K562 (cell line): ENCODE data around the gene TNFAIP8L2. TPM values are rescaled to one million over a fixed set of nuclear protein-coding genes. Genes with fewer than 3 reads are reported as not detected.

ENCODE experiments used
- ATAC-seq: fragments of 200-7000 bp; cut with Tn5 transposase; 3 replicates; pipeline ENCODE4 v1.9.1; 2020; ENCODE audit warnings: moderate library complexity
- BruUV-seq: library from RNA; stranded (reverse); fragments of 400-500 nt; replicated peaks from 2 replicates; lab custom pipeline; 2021; lab: Mats Ljungman, UMichigan
- CTCF ChIA-PET: fragments of 300-600 bp; formaldehyde crosslinking; extraction: SDS; loops from one replicate; lab custom pipeline; 2021; ENCODE audit warnings: low intra/inter-chr PET ratio; lab: Yijun Ruan, JAX
- POLR2A ChIA-PET: fragments of 300-600, 350-650 bp; sonication (Branson Sonifier 250); formaldehyde crosslinking; extraction: SDS; loops from one replicate; lab custom pipeline; 2021; ENCODE audit warnings: antibody characterized with exemption, inconsistent platforms; lab: Yijun Ruan, JAX
- DNase-seq, 4 experiments: peaks; one replicate each; pipeline versions ENCODE4 v3.0.0 to v3.0.0-alpha.2; 2011 to 2018; ENCODE audit warnings: low spot score in 3 of 4, mixed read lengths in 3 of 4; ENCODE audit errors: extremely low read depth in 1 of 4
- FAIRE-seq: peaks from 2 replicates; lab custom pipeline; 2011; peaks lifted over from hg19 to GRCh38; lab: Jason Lieb, UNC
- H2AFZ ChIP-seq: 2 replicates; pipeline ENCODE4 v1.6.0; 2011; ENCODE audit warnings: low read depth, low read length, control low read depth, inconsistent platforms
- H3K27ac ChIP-seq: fragments of 200-600 bp; 3 replicates; pipeline ENCODE4 v1.8.0; 2011; ENCODE audit warnings: low read depth, mild to moderate bottlenecking, control low read depth, inconsistent platforms, low read length, moderate library complexity, mixed read lengths; ENCODE audit errors: extremely low read depth
- H3K27me3 ChIP-seq, 2 experiments: fragments of 300-600 bp in 1 of 2; 2 replicates in 1 of 2; 3 replicates in 1 of 2; pipeline versions ENCODE4 v1.6.0 to v1.8.0; 2011; ENCODE audit warnings: inconsistent platforms in 2 of 2, low read length in 2 of 2, mild to moderate bottlenecking in 1 of 2, mixed read lengths in 1 of 2, moderate library complexity in 1 of 2; ENCODE audit not compliant: control insufficient read depth in 2 of 2, insufficient read depth in 2 of 2
- H3K36me3 ChIP-seq: fragments of 300-600 bp; 3 replicates; pipeline ENCODE4 v1.8.0; 2011; ENCODE audit warnings: mild to moderate bottlenecking, low read length, inconsistent platforms; ENCODE audit not compliant: control insufficient read depth, insufficient read depth
- H3K4me1 ChIP-seq, 2 experiments: fragments of 200-600 bp in 1 of 2; replicated peaks in 1 of 2; 2 replicates in 1 of 2; 3 replicates in 1 of 2; pipeline versions ENCODE4 v1.5.1 to v1.8.0; 2011; ENCODE audit warnings: inconsistent platforms in 2 of 2, low read length in 2 of 2, mild to moderate bottlenecking in 1 of 2, mixed read lengths in 1 of 2, moderate library complexity in 1 of 2; ENCODE audit not compliant: control insufficient read depth in 2 of 2, insufficient read depth in 2 of 2
- H3K4me2 ChIP-seq: 2 replicates; pipeline ENCODE4 v1.6.1; 2011; ENCODE audit warnings: low read length, control low read depth, inconsistent platforms, mixed read lengths; ENCODE audit not compliant: insufficient read depth
- H3K4me3 ChIP-seq: fragments of 200-600 bp; sonication (generic), shearing (Covaris generic); 2 replicates; pipeline ENCODE4 v1.5.1; 2016; ENCODE audit warnings: control low read depth, inconsistent platforms
- H3K79me2 ChIP-seq: fragments of 200-600 bp; 3 replicates; pipeline ENCODE4 v1.8.0; 2011; ENCODE audit warnings: low read length, inconsistent platforms; ENCODE audit not compliant: control insufficient read depth, insufficient read depth
- H3K9ac ChIP-seq, 2 experiments: 2 replicates each; pipeline versions ENCODE4 v1.6.0 to v1.6.1; 2011; ENCODE audit warnings: low read depth in 2 of 2, low read length in 2 of 2, control low read depth in 1 of 2, inconsistent platforms in 1 of 2, mild to moderate bottlenecking in 1 of 2, mixed read lengths in 1 of 2; ENCODE audit not compliant: insufficient read depth in 1 of 2
- H3K9me1 ChIP-seq: one replicate; pipeline ENCODE4 v1.6.0; 2011; ENCODE audit warnings: inconsistent platforms, mild to moderate bottlenecking, low read length, moderate library complexity; ENCODE audit not compliant: control insufficient read depth, insufficient read depth
- H3K9me3 ChIP-seq: replicated peaks from 2 replicates; pipeline ENCODE4 v1.5.1; 2011; ENCODE audit warnings: low read depth, low read length, inconsistent platforms; ENCODE audit not compliant: control insufficient read depth, insufficient read depth
- H4K20me1 ChIP-seq: replicated peaks from 2 replicates; pipeline ENCODE4 v1.6.1; 2011; ENCODE audit warnings: low read length, inconsistent platforms, mixed read lengths; ENCODE audit not compliant: control insufficient read depth, insufficient read depth
- ATF3 ChIP-seq, 2 experiments: fragments of 450-650 bp in 1 of 2; sonication (generic) in 1 of 2; formaldehyde crosslinking in 1 of 2; IDR thresholded peaks in 1 of 2; conservative IDR thresholded peaks in 1 of 2; 2 replicates each; pipeline versions ENCODE4 v1.6.1 to v1.8.1; 2016 to 2023; ENCODE audit warnings: mild to moderate bottlenecking in 2 of 2, moderate library complexity in 2 of 2, inconsistent platforms in 1 of 2, missing genetic modification reagents in 1 of 2
- CEBPB ChIP-seq: fragments of 450-650 bp; IDR thresholded peaks from 2 replicates; pipeline ENCODE4 v1.6.1; 2016; ENCODE audit warnings: missing genetic modification characterization, missing compliant biosample characterization
- CEBPG ChIP-seq, 3 experiments: fragments of 200-800 bp in 1 of 3; sonication (Bioruptor generic) in 1 of 3; sonication (generic) in 1 of 3; formaldehyde crosslinking in 1 of 3; IDR thresholded peaks in 2 of 3; conservative IDR thresholded peaks in 1 of 3; 2 replicates each; pipeline versions ENCODE4 v1.6.1 to v1.8.0; 2016 to 2022; ENCODE audit warnings: missing compliant biosample characterization in 2 of 3, missing genetic modification characterization in 2 of 3, mild to moderate bottlenecking in 1 of 3, missing genetic modification reagents in 1 of 3
- FOXM1 ChIP-seq, 2 experiments: fragments of 450-650 bp in 1 of 2; sonication (generic) in 1 of 2; formaldehyde crosslinking in 1 of 2; IDR thresholded peaks; 2 replicates each; pipeline versions ENCODE4 v1.6.1 to v1.9.0; 2017 to 2022; ENCODE audit warnings: low read depth in 2 of 2, mild to moderate bottlenecking in 2 of 2, missing genetic modification reagents in 1 of 2, moderate library complexity in 1 of 2
- POLR2AphosphoS5 ChIP-seq: IDR thresholded peaks from 2 replicates; pipeline ENCODE4 v1.6.1; 2011; ENCODE audit warnings: mild to moderate bottlenecking, low read depth, low read length, moderate library complexity; ENCODE audit not compliant: control insufficient read depth, insufficient read depth
- THAP12 ChIP-seq: fragments of 250-450 bp; sonication (Bioruptor Pico); IDR thresholded peaks from 2 replicates; pipeline ENCODE4 v1.9.0; 2021; ENCODE audit warnings: mild to moderate bottlenecking, inconsistent platforms
- UBTF ChIP-seq, 2 experiments: IDR thresholded peaks; 2 replicates each; pipeline ENCODE4 v1.6.1; 2012; ENCODE audit warnings: improper control_type of control experiment in 2 of 2, low read depth in 2 of 2, low read length in 2 of 2, borderline replicate concordance in 1 of 2
- ZNF41 ChIP-seq: fragments of 250-450 bp; sonication (Bioruptor Pico); conservative IDR thresholded peaks from 2 replicates; pipeline ENCODE4 v1.4.0; 2020; ENCODE audit warnings: mild to moderate bottlenecking
- WGBS: fragments of 100-300 bp; shearing (Covaris generic); methylation state at CpG from one replicate; pipeline ENCODE4 v1.1.6; 2016; ENCODE audit warnings: low coverage, mixed read lengths; ENCODE audit not compliant: insufficient coverage; ENCODE audit errors: missing lambda C conversion rate; 5-methylcytosine and 5-hydroxymethylcytosine counted together
- in situ Hi-C: fragments of 300-500 bp; cut with MboI; formaldehyde crosslinking; loops from 4 replicates; pipeline ENCODE4 v1.15.0; 2018; ENCODE audit warnings: inconsistent platforms, mixed read lengths
- intact Hi-C: fragments of 100-400 bp; cut with micrococcal nuclease; formaldehyde crosslinking; loops from 2 replicates; pipeline ENCODE4 v1.14.2; 2022
- polyA plus RNA-seq, 8 experiments: library from polyadenylated mRNA; depleted of rRNA in 4 of 8; stranded (reverse) in 5 of 8; unstranded in 3 of 8; fragments of >200 nt; fragmentation: Nextera tagmentation in 2 of 8; fragmentation: Illumina TruSeq in 1 of 8; extraction: Ambion mirVana in 2 of 8; extraction: Trizol in 1 of 8; gene quantifications; 2 replicates each; pipeline versions ENCODE4 v1.2.1 to v1.2.3, GENCODE V29; 2011 to 2014; ENCODE audit warnings: inconsistent platforms in 1 of 8, missing spikeins in 1 of 8
- total RNA-seq, 7 experiments: library from RNA; depleted of rRNA in 6 of 7; stranded (reverse); fragments of >200 nt in 6 of 7; fragmentation: Illumina TruSeq in 2 of 7; extraction: Trizol in 2 of 7; gene quantifications; 2 replicates each; pipeline versions ENCODE4 v1.2.1 to v1.2.3, GENCODE V29; 2011 to 2021; ENCODE audit warnings: low replicate concordance in 1 of 7

The TNFAIP8L2 gene
- total and polyA plus RNA-seq, 9 of the 15 experiments (the other 6 are each of a cell fraction or from before 2014, with no cell fraction given) = 0.05 to 1.7 (median 0.52) TPM

- intact Hi-C loops (loop anchor here (5.0 to 10.0 kb wide), 2 partner anchors 193 to 545 kb away; no protein-coding TSS in a partner anchor), in situ Hi-C loops (no loop called here)
- Histone ChIP-seq H3K4me1 (peaks cover 10 to 13% of the 10 kb centered on the region in 2 experiments; a peak in 4 of 5 replicates), H3K27ac (no peak overlapping the region), H4K20me1 (no peaks in the 10 kb centered on the region), H3K4me2 (no peak overlapping the region), H3K4me3 (no peak overlapping the region), H3K27me3 (no peaks in the 10 kb centered on the region), H2AFZ (no peak overlapping the region), H3K9ac (no peak overlapping the region), H3K79me2 (peaks cover 28% of the 10 kb centered on the region), H3K36me3 (no peaks in the 10 kb centered on the region), H3K9me3 (no peaks in the 10 kb centered on the region), H3K9me1 (no peaks in the 10 kb centered on the region)
- BruUV-seq = no TSS peak
- 48% methylated on average over 7 of the region's 7 CpGs for WGBS
- no peak for DNase-seq
- ChIA-PET CTCF (no interaction called here), POLR2A (interaction anchor here (0.8 kb wide), 1 partner anchor 717 kb away, joined by 3 read pairs; the partner anchor contains the start of gene THEM4)
- TF ChIP-seq ATF3 (IDR thresholded peaks at IDR 0.05) (peak; percentile 73), ATF3 (CRISPR knock-in tag; conservative IDR thresholded peaks at IDR 0.05) (no peak), THAP12 (no peak), ZNF41 (no peak), POLR2AphosphoS5 (no peak), UBTF (IDR thresholded peaks at IDR 0.05; ENCODE audit: borderline replicate concordance in 1 of 2, low read depth in 2 of 2, low read length in 2 of 2) (no peak), FOXM1 (IDR thresholded peaks at IDR 0.05; ENCODE audit: low read depth) (no peak), FOXM1 (CRISPR knock-in tag; IDR thresholded peaks at IDR 0.05; ENCODE audit: low read depth) (no peak), CEBPB (peak; percentile 45; the same call in 1 of the 2 replicates), CEBPG (CRISPR knock-in tag; IDR thresholded peaks at IDR 0.05) (peak; percentile 63; the same call in 1 of the 2 replicates), CEBPG (tag; conservative IDR thresholded peaks at IDR 0.05 in 1 of 2, IDR thresholded peaks at IDR 0.05 in 1 of 2) (no peak; a peak in 1 of 4 replicates)
- FAIRE-seq = no peak
- no peak for ATAC-seq
These were observed 35.6 kb downstream of the TNFAIP8L2 start for GRCh38 chr1:151192047-151192446.
